PC-9 (cell line): ENCODE data around the gene SLC40A1. TPM values are rescaled to one million over a fixed set of nuclear protein-coding genes. Genes with fewer than 3 reads are reported as not detected.

ENCODE experiments used
- BruUV-seq: library from RNA; stranded (reverse); fragments of 400-500 nt; replicated peaks from 2 replicates; lab custom pipeline; 2021; lab: Mats Ljungman, UMichigan
- CTCF ChIA-PET: fragments of 300-600 bp; sonication (Branson Sonifier 250); formaldehyde crosslinking; loops from one replicate; lab custom pipeline; 2022; ENCODE audit warnings: antibody characterized with exemption; lab: Charles Lee
- POLR2A ChIA-PET: fragments of 300-600 bp; sonication (Branson Sonifier 250); formaldehyde crosslinking; loops from one replicate; lab custom pipeline; 2022; ENCODE audit warnings: antibody characterized with exemption; ENCODE audit not compliant: unreplicated experiment; lab: Charles Lee
- DNase-seq, 2 experiments: peaks; one replicate each; pipeline versions ENCODE4 v3.0.0 to v3.0.0-alpha.2; 2015 to 2022; ENCODE audit warnings: mixed read lengths in 1 of 2
- H2AFZ ChIP-seq: fragments of 200-600 bp; sonication (generic); 2 replicates; pipeline ENCODE4 v1.8.1; 2017; ENCODE audit warnings: antibody characterized with exemption
- H3F3A ChIP-seq: fragments of 200-600 bp; sonication (generic); 2 replicates; pipeline ENCODE4 v1.8.1; 2017; ENCODE audit warnings: antibody characterized with exemption, mild to moderate bottlenecking, low read depth; ENCODE audit not compliant: insufficient read depth
- H3K27ac ChIP-seq: fragments of 200-600 bp; sonication (generic); 2 replicates; pipeline ENCODE4 v1.6.1; 2016; ENCODE audit warnings: mixed run types
- H3K27me3 ChIP-seq: fragments of 200-600 bp; sonication (generic); 2 replicates; pipeline ENCODE4 v1.6.1; 2016; ENCODE audit warnings: low read depth, mixed run types; ENCODE audit not compliant: insufficient read depth
- H3K36me3 ChIP-seq: fragments of 200-600 bp; sonication (generic); 2 replicates; pipeline ENCODE4 v1.6.1; 2016; ENCODE audit warnings: low read depth, mixed run types
- H3K4me1 ChIP-seq: fragments of 200-600 bp; sonication (generic); replicated peaks from 2 replicates; pipeline ENCODE4 v1.6.1; 2016; ENCODE audit warnings: mixed run types; ENCODE audit not compliant: insufficient read depth
- H3K4me2 ChIP-seq: fragments of 200-600 bp; sonication (generic); 2 replicates; pipeline ENCODE4 v1.6.1; 2017; ENCODE audit warnings: mixed run types
- H3K4me3 ChIP-seq: fragments of 200-600 bp; sonication (generic); 2 replicates; pipeline ENCODE4 v1.6.1; 2016; ENCODE audit warnings: mixed run types
- H3K79me2 ChIP-seq: fragments of 200-600 bp; sonication (generic); 2 replicates; pipeline ENCODE4 v1.6.1; 2017; ENCODE audit warnings: low read depth, mixed run types
- H3K9me2 ChIP-seq: fragments of 200-600 bp; sonication (generic); 2 replicates; pipeline ENCODE4 v1.8.1; 2017; ENCODE audit warnings: mild to moderate bottlenecking; ENCODE audit not compliant: insufficient read depth
- H3K9me3 ChIP-seq: fragments of 200-600 bp; sonication (generic); 2 replicates; pipeline ENCODE4 v1.8.1; 2016; ENCODE audit warnings: low read depth; ENCODE audit not compliant: insufficient read depth
- H4K20me1 ChIP-seq: fragments of 200-600 bp; sonication (generic); 2 replicates; pipeline ENCODE4 v1.8.1; 2017; ENCODE audit not compliant: insufficient read depth
- CTCF ChIP-seq: fragments of 200-600 bp; sonication (generic); conservative IDR thresholded peaks from 2 replicates; pipeline ENCODE4 v1.6.1; 2017; ENCODE audit warnings: mixed run types, antibody characterized with exemption, mild to moderate bottlenecking, moderate library complexity
- EZH2 ChIP-seq: fragments of 200-600 bp; sonication (generic); IDR thresholded peaks from 2 replicates; pipeline ENCODE4 v1.8.0; 2017; ENCODE audit warnings: antibody characterized with exemption, low read depth
- intact Hi-C: fragments of 100-400 bp; cut with micrococcal nuclease; formaldehyde crosslinking; loops from one replicate; pipeline ENCODE4 v1.10.0; 2022; ENCODE audit not compliant: unreplicated experiment
- total RNA-seq: library from RNA; stranded (reverse); gene quantifications from 2 replicates; pipeline ENCODE4 v1.2.3, GENCODE V29; 2021

The SLC40A1 gene
- total RNA-seq, 1 experiment from 2014 or later, result 8.0 TPM

GRCh38 chr2:189569295-189569910 is 11.2 kb downstream of the SLC40A1 start:
- no peaks in the 10 kb centered on the region for H3K4me1 ChIP-seq
- ChIA-PET POLR2A (no interaction called here), CTCF (no interaction called here)
- no peak for DNase-seq
- no TSS peak for BruUV-seq
- H4K20me1 ChIP-seq, result no peaks in the 10 kb centered on the region
- H3K9me2 ChIP-seq, result no peaks in the 10 kb centered on the region
- H3K36me3 ChIP-seq, result no peaks in the 10 kb centered on the region
- no peak overlapping the region for H3K4me3 ChIP-seq
- H3K27me3 ChIP-seq, result no peaks in the 10 kb centered on the region
- H3F3A ChIP-seq, result no peaks in the 10 kb centered on the region
- no peaks in the 10 kb centered on the region for H3K79me2 ChIP-seq
- intact Hi-C loops, result no loop called here
- no peak overlapping the region for H3K4me2 ChIP-seq
- no peak overlapping the region for H3K27ac ChIP-seq
- no peak overlapping the region for H2AFZ ChIP-seq
- no peaks in the 10 kb centered on the region for H3K9me3 ChIP-seq
- TF ChIP-seq EZH2 (no peak), CTCF (no peak)

GRCh38 chr2:189566046-189566445 is 14.5 kb downstream of the SLC40A1 start:
- Histone ChIP-seq H3K9me2 (no peaks in the 10 kb centered on the region), H3K9me3 (no peaks in the 10 kb centered on the region), H3K36me3 (no peaks in the 10 kb centered on the region), H3K4me3 (no peak overlapping the region), H2AFZ (no peak overlapping the region), H3K79me2 (no peaks in the 10 kb centered on the region), H3K4me1 (no peaks in the 10 kb centered on the region), H4K20me1 (no peaks in the 10 kb centered on the region), H3F3A (no peaks in the 10 kb centered on the region), H3K4me2 (no peak overlapping the region), H3K27ac (no peak overlapping the region), H3K27me3 (no peaks in the 10 kb centered on the region)
- BruUV-seq, result no TSS peak
- TF ChIP-seq CTCF (no peak), EZH2 (no peak)
- intact Hi-C loops, result no loop called here
- ChIA-PET CTCF (no interaction called here), POLR2A (no interaction called here)
- DNase-seq, result no peak

GRCh38 chr2:189561371-189562038 is 19.1 kb downstream of the SLC40A1 start:
- no peak for DNase-seq
- Histone ChIP-seq H3K4me1 (peaks cover 10% of the 10 kb centered on the region; the same call in 1 of the 2 replicates), H3K9me2 (no peaks in the 10 kb centered on the region), H3K36me3 (no peaks in the 10 kb centered on the region), H3K27me3 (no peaks in the 10 kb centered on the region), H3K9me3 (no peaks in the 10 kb centered on the region), H4K20me1 (no peaks in the 10 kb centered on the region), H3K79me2 (no peaks in the 10 kb centered on the region), H2AFZ (no peak overlapping the region), H3F3A (no peaks in the 10 kb centered on the region), H3K4me3 (no peak overlapping the region), H3K27ac (no peak overlapping the region), H3K4me2 (no peak overlapping the region)
- CTCF ChIA-PET, result no interaction called here
- POLR2A ChIA-PET, result no interaction called here
- intact Hi-C loops, result no loop called here
- BruUV-seq, result no TSS peak
- no peak for TF ChIP-seq CTCF
- no peak for TF ChIP-seq EZH2
